Ammon's horn (tissue), 1 donor: ENCODE results near the gene CCHCR1.

ENCODE experiments used
- DNase-seq: peaks from one replicate; pipeline ENCODE4 v3.0.0-alpha.2; 2016; ENCODE audit warnings: low spot score

The CCHCR1 gene

GRCh38 chr6:31107052-31107451 lies 50.5 kb downstream of the CCHCR1 start:
- no peak for DNase-seq

- DNase-seq, result no peak
Measured at GRCh38 chr6:31103136-31103535, 54.5 kb downstream of the CCHCR1 start.

GRCh38 chr6:31098449-31098938 lies 59.1 kb downstream of the CCHCR1 start:
- DNase-seq, result no peak

GRCh38 chr6:31096656-31097055 lies 60.9 kb downstream of the CCHCR1 start:
- no peak for DNase-seq

GRCh38 chr6:31096215-31096614 lies 61.4 kb downstream of the CCHCR1 start:
- DNase-seq, result no peak

GRCh38 chr6:31094389-31094881 lies 63.2 kb downstream of the CCHCR1 start:
- DNase-seq, result no peak

- DNase-seq, result no peak
Measured at GRCh38 chr6:31092769-31093505, 64.7 kb downstream of the CCHCR1 start.
